ENCODE measurements around the gene EHF.

DNA sequence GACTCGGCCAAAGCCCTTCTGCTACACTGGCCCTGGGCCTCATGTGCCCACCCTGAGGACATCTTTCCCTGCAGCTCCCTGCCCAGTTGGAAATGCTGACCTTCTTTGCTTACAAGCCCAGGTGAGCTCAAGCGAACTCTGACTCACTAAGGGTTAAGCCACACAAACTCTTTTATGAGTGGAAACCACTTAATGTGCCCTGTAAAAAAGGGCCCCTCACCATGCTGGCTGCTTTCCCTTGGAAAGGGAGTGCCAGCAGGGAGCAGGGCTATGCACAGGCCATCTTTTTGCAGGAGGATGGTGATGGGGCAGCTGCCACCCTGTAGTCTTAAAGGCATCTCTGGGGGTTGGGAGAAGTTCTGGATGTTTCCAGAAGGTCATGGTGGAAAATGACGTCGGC lies 18.7 kb downstream of the EHF start:
- TF ChIP-seq, protein P1, sequence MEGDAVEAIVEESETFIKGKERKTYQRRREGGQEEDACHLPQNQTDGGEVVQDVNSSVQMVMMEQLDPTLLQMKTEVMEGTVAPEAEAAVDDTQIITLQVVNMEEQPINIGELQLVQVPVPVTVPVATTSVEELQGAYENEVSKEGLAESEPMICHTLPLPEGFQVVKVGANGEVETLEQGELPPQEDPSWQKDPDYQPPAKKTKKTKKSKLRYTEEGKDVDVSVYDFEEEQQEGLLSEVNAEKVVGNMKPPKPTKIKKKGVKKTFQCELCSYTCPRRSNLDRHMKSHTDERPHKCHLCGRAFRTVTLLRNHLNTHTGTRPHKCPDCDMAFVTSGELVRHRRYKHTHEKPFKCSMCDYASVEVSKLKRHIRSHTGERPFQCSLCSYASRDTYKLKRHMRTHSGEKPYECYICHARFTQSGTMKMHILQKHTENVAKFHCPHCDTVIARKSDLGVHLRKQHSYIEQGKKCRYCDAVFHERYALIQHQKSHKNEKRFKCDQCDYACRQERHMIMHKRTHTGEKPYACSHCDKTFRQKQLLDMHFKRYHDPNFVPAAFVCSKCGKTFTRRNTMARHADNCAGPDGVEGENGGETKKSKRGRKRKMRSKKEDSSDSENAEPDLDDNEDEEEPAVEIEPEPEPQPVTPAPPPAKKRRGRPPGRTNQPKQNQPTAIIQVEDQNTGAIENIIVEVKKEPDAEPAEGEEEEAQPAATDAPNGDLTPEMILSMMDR (conservative IDR thresholded peaks at IDR 0.05; ENCODE audit: low read depth, low read length) = no peak
- no peak for TF ChIP-seq EZH2phosphoT487 (IDR thresholded peaks at IDR 0.05; ENCODE audit: borderline replicate concordance, low read length)
